GM19193 (cell line): Measurements from ENCODE around the gene ABHD16A.

Experiments
- POLR2A ChIP-seq: IDR thresholded peaks from 4 replicates; pipeline ENCODE4 v1.6.1; 2011; ENCODE audit not compliant: insufficient read depth, insufficient read length; ENCODE audit errors: extremely low read depth

ABHD16A gene

GRCh38 chr6:31725502-31726350, 22.6 kb upstream of the ABHD16A start:
- no peak for TF ChIP-seq POLR2A

DNA sequence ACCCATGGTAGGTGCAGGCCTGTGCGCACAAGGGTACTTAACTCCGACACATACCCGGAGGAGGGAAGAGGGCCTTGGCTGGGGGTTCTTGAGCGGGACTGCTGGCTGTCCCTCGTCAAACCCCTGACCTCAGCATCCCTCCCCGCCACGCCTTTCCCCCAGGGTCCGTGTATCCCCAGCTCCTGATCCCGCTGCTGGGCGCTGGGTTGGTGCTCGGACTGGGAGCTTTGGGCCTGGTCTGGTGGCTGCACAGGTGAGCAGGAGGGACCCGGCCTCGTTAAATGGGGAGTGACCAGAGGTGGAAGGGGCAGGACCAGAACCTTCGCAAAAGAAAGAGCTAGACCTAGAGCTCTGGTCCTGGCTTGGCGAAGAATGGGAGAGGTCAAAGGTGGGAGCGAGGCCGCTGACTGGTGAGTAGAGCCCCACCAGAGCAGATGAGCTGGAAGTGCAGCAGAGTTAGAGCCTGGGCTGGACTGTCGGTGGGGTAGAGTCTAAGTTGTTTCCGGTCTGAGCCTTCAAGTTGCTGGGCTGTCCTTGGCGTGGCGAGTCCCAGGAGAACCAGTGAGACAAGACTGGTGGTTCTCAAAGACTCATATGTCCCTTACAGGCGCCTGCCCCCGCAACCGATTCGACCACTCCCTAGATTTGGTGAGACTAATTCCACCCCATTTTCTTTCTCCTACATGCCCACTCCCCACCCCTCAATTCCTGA, 21.0 kb upstream of the ABHD16A start:
- TF ChIP-seq POLR2A, result no peak

DNA sequence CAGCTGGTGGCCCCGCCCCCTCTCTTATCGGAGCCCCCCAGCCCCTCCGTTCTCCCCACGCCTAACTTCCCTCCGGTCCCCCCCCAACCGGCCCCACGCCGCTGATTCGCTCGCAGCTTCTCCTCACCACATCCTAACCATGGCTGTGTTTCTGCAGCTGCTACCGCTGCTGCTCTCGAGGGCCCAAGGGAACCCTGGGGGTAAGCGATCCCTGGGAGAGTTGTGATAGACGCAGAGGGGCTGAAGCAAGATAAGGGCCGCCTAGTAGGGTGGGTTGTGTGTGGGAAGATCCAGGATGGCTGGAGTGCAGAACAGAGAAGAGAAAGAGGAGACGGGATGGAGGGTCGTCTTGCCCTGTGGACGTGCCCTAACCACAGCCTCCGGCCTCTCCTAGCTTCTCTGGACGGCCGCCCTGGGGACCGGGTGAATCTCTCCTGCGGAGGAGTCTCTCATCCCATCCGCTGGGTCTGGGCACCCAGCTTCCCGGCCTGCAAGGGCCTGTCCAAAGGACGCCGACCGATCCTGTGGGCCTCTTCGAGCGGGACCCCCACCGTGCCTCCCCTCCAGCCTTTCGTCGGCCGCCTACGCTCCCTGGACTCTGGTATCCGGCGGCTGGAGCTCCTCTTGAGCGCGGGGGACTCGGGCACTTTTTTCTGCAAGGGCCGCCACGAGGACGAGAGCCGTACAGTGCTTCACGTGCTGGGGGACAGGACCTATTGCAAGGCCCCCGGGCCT, 20.3 kb upstream of the ABHD16A start, which contains the start of gene MPIG6B:
TSS of gene MPIG6B (plus strand) at position 129 of the 735 bp plus-strand sequence. CDS start at position 140, 11 bp downstream.
- no peak for TF ChIP-seq POLR2A

GRCh38 chr6:31722173-31722572, 19.0 kb upstream of the ABHD16A start:
- no peak for TF ChIP-seq POLR2A

GRCh38 chr6:31721351-31722020, 18.4 kb upstream of the ABHD16A start, which contains the start of gene LY6G6C:
LY6G6C (minus strand) TSS chr6:31721746; CDS start chr6:31721679, 67 bp downstream.
- TF ChIP-seq POLR2A, result no peak

DNA sequence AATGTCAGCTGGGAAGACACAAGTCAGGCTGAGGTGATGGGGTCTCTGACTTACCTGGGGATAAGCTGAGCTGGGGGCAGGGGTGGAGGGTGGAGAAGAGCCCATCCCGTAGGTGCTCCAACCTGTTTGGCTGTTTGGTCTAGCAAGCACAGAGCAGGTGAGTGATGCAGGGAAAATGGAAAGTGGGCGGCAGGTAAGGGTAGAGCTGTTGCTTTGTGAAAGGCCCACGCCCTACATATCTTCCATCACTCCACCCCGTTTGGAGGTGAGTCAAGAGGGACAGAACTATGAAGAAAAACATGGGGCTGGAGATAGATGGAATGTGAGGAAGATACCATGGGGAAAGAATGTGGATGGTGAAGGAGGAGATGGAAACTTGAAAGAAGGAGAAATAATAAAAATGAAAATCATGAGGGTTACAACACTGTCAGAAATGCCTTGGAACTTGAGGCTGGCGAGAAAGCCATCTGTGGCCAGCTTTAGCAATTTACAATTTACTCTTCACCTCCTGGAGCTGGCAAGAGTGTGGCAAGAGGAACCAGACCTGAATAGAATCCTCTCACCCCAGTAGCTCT, 17.2 kb upstream of the ABHD16A start:
- no peak for TF ChIP-seq POLR2A

- no peak for TF ChIP-seq POLR2A
Observed at GRCh38 chr6:31719001-31719400, 15.9 kb upstream of the ABHD16A start.

DNA sequence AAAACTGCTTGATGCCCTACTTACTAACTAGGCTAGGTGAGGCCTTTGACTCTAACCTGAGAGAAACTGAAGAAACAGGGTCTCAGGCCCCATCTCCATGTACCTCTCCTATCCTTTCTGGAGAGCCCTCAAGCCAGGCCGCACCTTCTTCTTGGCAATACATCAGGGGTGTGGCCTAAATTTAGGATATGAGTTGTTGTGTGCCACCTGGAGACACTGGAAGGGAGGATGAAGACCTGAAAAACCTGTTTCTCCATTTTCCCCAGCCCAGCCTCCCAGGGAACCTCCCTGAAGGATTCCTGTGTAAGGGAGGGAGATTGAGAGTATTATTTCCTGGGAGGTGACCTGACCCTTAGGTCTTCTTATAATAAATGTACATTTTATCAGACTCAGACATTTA, 15.1 kb upstream of the ABHD16A start:
- TF ChIP-seq POLR2A, result no peak

DNA sequence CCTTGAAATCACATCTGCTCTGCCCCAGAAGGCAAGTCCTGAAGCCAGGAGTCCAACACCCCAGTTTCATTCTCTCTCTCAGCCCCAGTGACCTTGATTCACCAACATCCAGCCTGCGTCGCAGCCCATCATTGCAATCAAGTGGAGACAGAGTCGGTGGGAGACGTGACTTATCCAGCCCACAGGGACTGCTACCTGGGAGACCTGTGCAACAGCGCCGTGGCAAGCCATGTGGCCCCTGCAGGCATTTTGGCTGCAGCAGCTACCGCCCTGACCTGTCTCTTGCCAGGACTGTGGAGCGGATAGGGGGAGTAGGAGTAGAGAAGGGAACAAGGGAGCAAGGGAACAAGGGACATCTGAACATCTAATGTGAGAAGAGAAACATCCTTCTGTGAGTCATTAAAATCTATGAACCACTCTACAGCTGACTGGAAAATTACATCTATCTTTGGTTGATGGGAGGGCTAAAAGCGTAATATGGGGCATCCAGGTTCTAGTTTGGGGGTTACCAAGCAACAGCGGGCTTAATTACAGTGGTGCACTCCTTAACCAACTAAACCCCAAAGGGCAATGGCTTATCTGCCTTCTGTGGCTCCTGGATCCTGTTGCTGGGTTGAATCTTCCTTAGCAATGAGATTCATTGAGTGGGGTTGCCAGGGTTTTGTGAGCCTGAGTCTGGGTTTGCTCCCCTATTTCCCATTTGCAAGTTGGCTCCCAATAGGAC, 14.5 kb upstream of the ABHD16A start:
- no peak for TF ChIP-seq POLR2A

DNA sequence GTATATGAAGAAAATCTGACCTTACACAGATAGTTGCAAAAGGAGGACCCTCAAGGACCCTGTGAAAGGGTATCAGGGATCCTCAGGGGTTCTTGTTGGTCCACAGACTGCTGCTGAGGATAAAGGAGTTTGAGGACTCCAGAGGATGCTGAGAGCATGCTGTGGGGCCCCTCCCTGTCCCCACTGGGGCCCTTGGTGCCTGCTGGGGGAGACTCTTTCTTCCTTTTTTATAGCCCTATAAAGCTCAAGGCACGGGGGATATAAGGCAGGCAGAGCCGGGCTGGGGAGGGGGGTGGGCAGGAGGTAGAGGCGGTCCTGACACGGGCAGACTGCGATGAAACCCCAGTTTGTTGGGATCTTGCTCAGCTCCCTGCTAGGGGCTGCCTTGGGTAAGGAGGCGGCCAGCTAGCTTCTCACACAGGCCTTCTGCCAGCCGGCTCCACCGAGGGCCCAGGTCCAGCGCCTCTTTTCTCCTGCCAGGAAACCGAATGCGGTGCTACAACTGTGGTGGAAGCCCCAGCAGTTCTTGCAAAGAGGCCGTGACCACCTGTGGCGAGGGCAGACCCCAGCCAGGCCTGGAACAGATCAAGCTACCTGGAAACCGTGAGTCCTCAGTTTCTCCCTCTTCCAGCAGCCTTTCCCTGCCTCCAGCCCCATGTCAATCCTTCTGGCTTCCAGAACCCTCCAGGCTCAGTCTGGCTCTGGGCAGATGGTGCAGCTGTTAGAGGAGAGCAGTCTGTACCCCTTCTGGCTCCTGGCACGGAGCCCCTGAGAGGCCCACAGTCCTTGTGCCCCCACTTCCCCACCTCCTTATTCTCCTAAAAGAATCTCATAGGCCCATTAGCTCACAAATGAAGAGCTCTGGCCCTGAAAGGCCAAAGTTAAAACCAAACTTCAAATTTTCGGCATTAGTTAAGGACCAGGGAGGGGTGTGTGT, 12.2 kb upstream of the ABHD16A start, which contains the start of gene LY6G6D:
TSS of gene LY6G6D (plus strand) at position 327 of the 937 bp plus-strand sequence. CDS start at position 335, 8 bp downstream.
- TF ChIP-seq POLR2A, result no peak

DNA sequence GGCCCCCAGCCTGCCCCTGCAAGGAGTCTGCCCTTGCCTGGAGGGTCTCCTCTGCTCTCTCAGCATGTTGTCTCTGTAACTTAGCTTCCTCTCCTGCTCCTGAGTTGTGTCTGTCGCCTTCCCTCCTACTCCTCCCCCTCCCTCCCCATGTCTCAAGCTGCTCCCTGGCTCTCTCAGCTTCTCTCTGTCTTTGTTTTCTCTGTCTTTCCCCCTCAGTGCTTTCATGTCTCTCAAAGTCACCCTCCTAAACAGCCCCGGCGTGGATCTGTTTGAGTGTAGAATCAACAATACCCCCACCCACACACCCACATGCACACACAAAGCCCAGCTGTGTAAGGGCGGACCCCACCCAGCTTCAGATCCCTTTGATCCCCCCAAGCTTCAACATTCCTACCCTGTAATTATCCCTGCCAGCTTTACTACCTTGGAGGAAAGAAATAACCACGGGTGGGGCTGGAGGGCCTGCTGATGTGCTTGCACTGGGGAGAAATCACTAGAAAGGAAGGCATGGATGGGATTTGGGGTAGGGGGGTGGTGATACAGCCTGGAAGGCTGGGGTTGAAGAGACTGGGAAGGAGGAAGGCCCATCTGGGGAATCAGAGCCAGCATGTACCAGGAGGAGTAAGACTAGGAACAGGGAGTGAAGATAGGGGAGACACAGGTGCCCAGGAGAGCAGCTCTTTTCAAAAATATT, 11.0 kb upstream of the ABHD16A start:
- TF ChIP-seq POLR2A, result no peak

DNA sequence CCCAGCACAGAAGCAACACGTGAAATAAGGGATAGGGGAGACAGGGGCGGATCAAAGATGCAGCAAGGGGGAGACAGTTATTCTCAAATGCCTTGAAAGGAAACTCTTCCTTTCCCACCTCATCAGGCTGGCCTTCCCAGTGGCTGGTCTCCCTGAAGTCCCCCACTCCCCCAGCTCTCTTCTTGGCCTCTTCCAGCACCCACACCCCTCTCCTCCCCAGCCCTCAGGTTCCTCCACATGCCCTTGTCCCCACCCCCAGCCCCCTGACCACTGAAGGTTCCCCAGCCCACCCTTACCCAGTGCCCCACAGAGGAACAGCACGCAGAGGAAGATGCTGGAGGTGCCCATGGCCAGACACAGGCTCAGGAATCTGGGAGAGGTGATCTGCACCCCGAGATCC, 10.3 kb upstream of the ABHD16A start:
- no peak for TF ChIP-seq POLR2A
